Measurements from ENCODE around the gene ING1. TPM values are rescaled to one million over a fixed set of nuclear protein-coding genes. Genes with fewer than 3 reads are reported as not detected.
A peak's percentile ranks its signal among the peaks of the same experiment; 100 is the strongest.

The ING1 gene
- total RNA-seq, 4 donors from 2014 or later: 10.6 to 26.1 (median 13.7) TPM

DNA sequence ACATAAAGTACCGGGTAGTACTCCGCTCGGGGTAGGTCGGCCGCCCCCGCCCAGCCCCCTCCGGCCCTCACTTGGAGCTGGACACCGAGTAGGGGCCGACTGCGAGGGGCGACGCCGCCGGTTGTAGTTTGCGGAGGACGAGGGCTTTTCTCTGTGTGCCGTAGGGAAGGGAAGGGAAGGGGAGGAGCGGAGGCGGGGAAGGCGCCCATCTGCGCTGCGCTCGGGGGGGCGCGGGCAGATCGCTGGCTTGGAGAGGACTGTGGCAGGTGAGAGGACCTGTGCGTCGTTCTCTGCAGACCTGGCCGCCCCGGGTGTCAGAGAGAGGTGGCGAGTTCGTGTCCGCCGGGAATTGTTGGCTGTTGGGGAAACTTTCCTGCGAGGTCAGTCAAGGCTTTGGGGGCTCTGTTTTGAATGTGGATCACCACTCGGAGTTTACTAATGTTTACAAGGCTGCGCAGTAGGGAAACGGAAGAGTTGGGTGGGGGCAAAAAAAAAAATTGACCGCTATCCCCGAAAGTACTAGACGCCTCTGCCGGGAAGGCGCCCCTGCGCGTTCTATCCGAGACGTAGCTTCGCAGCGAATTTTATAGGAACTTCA is 1.4 kb downstream of the ING1 start:
- peak in 1 of 2 donors; percentile 100 for TF ChIP-seq POLR2A (IDR thresholded peaks at IDR 0.05)
- TF ChIP-seq, protein P1, sequence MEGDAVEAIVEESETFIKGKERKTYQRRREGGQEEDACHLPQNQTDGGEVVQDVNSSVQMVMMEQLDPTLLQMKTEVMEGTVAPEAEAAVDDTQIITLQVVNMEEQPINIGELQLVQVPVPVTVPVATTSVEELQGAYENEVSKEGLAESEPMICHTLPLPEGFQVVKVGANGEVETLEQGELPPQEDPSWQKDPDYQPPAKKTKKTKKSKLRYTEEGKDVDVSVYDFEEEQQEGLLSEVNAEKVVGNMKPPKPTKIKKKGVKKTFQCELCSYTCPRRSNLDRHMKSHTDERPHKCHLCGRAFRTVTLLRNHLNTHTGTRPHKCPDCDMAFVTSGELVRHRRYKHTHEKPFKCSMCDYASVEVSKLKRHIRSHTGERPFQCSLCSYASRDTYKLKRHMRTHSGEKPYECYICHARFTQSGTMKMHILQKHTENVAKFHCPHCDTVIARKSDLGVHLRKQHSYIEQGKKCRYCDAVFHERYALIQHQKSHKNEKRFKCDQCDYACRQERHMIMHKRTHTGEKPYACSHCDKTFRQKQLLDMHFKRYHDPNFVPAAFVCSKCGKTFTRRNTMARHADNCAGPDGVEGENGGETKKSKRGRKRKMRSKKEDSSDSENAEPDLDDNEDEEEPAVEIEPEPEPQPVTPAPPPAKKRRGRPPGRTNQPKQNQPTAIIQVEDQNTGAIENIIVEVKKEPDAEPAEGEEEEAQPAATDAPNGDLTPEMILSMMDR (IDR thresholded peaks at IDR 0.05): no peak
- H3K4me3 ChIP-seq (ENCODE audit: low read depth, poor library complexity, severe bottlenecking): peak overlapping the region; percentile 90
- intact Hi-C loops (cut with DNase I; ENCODE audit: low total_unique reads): no loop called here
- WGBS, 2 donors: 0% methylated on average over 41 to 44 of the region's 49 CpGs
- peak; percentile 67 to 94 for DNase-seq (ENCODE audit: low spot score in 2 of 2)

DNA sequence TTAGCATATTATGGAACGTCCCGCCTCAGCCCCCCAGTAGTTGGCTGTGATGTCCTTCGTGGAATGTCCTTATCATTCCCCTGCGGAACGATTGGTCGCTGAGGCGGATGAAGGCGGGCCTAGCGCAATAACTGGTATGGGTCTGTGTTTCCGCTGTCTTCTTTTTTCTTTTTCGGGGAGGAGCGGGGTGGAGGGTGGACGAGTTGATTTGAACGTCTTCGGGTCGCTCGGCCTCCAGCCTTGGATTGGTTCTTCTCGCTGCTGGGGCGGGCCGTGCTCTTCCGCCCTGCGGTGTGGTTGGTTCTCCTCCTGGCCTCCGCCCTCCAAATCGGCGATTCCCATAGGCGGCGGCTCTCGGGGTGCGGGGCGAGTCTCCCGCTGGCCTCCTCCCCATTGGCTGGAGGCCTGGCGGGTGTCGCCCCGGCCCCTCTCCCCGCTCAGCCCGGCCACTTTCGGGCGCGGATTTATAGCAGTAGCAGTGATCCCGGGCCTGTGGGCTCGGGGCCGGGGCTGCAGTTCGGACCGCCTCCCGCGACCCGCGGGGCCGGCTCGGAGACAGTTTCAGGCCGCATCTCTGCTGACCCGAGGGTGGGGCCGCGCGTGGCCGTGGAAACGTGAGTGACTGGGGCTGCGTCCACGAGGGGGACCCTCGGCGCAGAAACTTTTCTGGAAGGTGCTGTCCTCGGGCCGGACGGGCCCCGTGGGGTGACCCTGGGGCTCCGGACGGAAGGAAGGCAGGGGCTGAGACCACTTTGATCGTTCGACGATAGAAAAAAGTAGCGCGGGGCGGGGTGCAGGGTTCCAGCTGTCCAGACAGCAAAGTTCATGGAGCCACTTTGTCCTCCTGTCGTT is 2.1 kb downstream of the ING1 start:
- 0% methylated on average over 35 to 57 of the region's 74 CpGs for WGBS, 2 donors
- intact Hi-C loops (cut with DNase I; ENCODE audit: low total_unique reads): no loop called here
- DNase-seq (ENCODE audit: low spot score in 2 of 2): peak; percentile 99
- TF ChIP-seq, protein P1 (IDR thresholded peaks at IDR 0.05): no peak
- peak in 1 of 2 donors; percentile 40 for TF ChIP-seq POLR2A (IDR thresholded peaks at IDR 0.05)
- peak overlapping the region; percentile 85 for H3K4me3 ChIP-seq (ENCODE audit: low read depth, poor library complexity, severe bottlenecking)

DNA sequence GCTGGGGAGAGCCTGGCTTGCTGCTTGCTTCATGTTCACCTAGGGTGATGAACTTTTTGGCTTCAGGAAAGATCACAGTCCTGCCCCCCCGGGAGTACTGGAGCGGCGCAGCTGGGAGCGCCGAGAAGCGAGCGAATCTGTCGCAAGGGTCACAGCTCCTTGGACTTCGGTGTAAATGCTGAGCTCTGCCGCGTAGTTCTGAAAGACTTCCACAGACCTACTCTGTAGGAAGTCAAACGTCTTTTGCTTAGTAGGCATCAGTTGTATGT is 2.7 kb downstream of the ING1 start:
- no peak for DNase-seq (ENCODE audit: low spot score in 2 of 2)
- TF ChIP-seq, protein P1 (IDR thresholded peaks at IDR 0.05): no peak
- no peak for TF ChIP-seq POLR2A (IDR thresholded peaks at IDR 0.05)
- 0% methylated on average over 12 of the region's 12 CpGs for whole genome bisulfite sequencing, 2 donors
- intact Hi-C loops (cut with DNase I; ENCODE audit: low total_unique reads): no loop called here
- H3K4me3 ChIP-seq (ENCODE audit: low read depth, poor library complexity, severe bottlenecking): peak overlapping the region; percentile 85

DNA sequence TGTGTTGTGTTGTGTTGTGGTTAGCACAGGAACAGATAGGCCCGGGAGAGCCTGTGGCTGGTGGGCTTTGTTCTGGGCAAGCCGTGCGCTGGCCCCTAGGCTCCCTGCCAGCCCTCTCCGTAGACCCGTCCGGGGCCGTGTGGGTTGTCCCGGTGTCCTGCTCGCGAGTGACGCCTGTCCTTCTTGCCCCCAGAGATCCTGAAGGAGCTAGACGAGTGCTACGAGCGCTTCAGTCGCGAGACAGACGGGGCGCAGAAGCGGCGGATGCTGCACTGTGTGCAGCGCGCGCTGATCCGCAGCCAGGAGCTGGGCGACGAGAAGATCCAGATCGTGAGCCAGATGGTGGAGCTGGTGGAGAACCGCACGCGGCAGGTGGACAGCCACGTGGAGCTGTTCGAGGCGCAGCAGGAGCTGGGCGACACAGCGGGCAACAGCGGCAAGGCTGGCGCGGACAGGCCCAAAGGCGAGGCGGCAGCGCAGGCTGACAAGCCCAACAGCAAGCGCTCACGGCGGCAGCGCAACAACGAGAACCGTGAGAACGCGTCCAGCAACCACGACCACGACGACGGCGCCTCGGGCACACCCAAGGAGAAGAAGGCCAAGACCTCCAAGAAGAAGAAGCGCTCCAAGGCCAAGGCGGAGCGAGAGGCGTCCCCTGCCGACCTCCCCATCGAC is 5.7 kb downstream of the ING1 start:
- intact Hi-C loops (cut with DNase I; ENCODE audit: low total_unique reads): no loop called here
- DNase-seq (ENCODE audit: low spot score in 2 of 2): no peak
- no peak for TF ChIP-seq POLR2A (IDR thresholded peaks at IDR 0.05)
- TF ChIP-seq, protein P1 (IDR thresholded peaks at IDR 0.05): no peak
- WGBS, 2 donors: 97% methylated on average over 53 to 61 of the region's 61 CpGs
- H3K4me3 ChIP-seq (ENCODE audit: low read depth, poor library complexity, severe bottlenecking): no peak overlapping the region

DNA sequence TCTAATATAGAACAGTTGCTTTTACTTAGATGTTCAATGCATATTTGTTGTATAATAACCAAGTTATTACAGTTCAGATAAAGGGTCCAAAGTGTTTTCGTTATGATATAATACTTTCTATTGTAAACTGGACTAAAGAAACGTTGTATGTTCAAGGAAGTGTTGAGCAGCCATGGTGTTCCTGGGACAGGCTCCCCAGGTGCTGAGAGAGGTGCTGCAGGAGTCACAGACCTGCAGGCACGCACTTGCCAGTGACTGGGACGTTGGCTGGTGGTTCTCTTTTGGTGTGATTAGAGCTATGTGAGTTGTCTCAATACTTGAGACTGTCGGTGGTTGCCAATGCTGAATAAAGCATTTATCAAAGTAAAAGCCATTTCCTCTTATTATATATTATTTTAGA is 9.5 kb downstream of the ING1 start:
- H3K4me3 ChIP-seq (ENCODE audit: low read depth, poor library complexity, severe bottlenecking): no peak overlapping the region
- intact Hi-C loops (cut with DNase I; ENCODE audit: low total_unique reads): no loop called here
- no peak for DNase-seq (ENCODE audit: low spot score in 2 of 2)
- WGBS, 2 donors: 53 to 55% methylated on average over 5 of the region's 5 CpGs
- TF ChIP-seq, protein P1 (IDR thresholded peaks at IDR 0.05): no peak
- TF ChIP-seq POLR2A (IDR thresholded peaks at IDR 0.05): no peak
